ENCODE results near the gene CD55.

Gene CD55

GRCh38 chr1:207397525-207397926 is 76.0 kb downstream of the CD55 start:
- no peaks in the 10 kb centered on the region for H3K9me3 ChIP-seq (ENCODE audit: control insufficient read depth, low read length)
- WGBS, 2 experiments, result 86% methylated on average over 2 of the region's 2 CpGs

DNA sequence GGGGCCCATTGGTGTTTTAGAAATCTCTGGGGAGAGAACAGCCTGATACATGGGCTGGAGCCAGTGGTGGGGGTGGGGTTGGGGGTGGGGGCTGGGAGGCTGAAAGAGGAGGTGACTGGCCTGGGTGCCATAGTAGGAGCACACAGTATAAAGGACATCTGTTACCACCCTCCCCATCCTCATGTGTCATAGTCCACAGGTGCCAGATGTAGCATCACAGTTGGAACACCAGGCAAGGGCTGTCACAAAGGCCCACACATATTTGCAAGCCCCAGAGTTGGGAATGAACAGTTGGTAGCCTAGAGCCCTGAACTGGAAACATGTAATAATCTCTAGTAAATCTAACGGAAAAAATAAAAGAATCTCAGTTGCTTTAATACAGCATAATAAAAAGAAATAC is 77.5 kb downstream of the CD55 start:
- Histone ChIP-seq H3K27me3 (ENCODE audit: control insufficient read depth, insufficient read depth, low read length, poor library complexity, severe bottlenecking) (no peaks in the 10 kb centered on the region), H3K36me3 (ENCODE audit: control insufficient read depth, insufficient read depth, low read length) (no peaks in the 10 kb centered on the region), H3K9me3 (ENCODE audit: control insufficient read depth, low read length) (no peaks in the 10 kb centered on the region), H3K4me3 (ENCODE audit: insufficient read depth, low read depth, low read length) (no peak overlapping the region), H3K27ac (ENCODE audit: insufficient read depth, low read depth, low read length, poor library complexity, severe bottlenecking) (no peak overlapping the region), H3K4me1 (ENCODE audit: control insufficient read depth, insufficient read depth, low read length) (no peaks in the 10 kb centered on the region)
- 92% methylated on average over 1 of the region's 1 CpG; no CpG with 5 or more reads in 1 of the 2 experiments for WGBS, 2 experiments

More at GRCh38 chr1:207397525-207397926, 76.0 kb downstream of the CD55 start:
- no peaks in the 10 kb centered on the region for H3K36me3 ChIP-seq (ENCODE audit: control insufficient read depth, insufficient read depth, low read length)
- H3K4me1 ChIP-seq (ENCODE audit: control insufficient read depth, insufficient read depth, low read length), result no peaks in the 10 kb centered on the region
- no peak overlapping the region for H3K4me3 ChIP-seq (ENCODE audit: insufficient read depth, low read depth, low read length)
- no peak overlapping the region for H3K27ac ChIP-seq (ENCODE audit: insufficient read depth, low read depth, low read length, poor library complexity, severe bottlenecking)
- no peaks in the 10 kb centered on the region for H3K27me3 ChIP-seq (ENCODE audit: control insufficient read depth, insufficient read depth, low read length, poor library complexity, severe bottlenecking)

DNA sequence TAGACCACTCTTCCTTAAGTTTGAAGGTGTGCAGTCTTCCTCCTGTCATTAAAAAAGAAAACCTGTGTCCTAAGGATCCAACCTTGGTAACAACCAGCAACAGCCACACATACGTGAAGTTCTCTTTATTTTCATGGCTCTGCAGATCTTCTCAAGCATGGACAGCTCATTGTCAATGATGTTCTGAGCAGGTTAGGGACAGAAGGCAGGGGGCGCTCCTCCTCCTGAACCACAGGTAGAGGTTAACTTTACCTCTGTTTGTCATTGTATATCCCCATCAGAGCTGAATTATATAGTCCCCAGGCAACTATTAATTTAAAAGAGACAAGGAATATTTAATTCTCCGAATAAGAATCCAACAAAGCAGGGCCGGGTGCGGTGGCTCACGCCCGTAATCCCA is 80.1 kb downstream of the CD55 start:
- no peaks in the 10 kb centered on the region for H3K36me3 ChIP-seq (ENCODE audit: control insufficient read depth, insufficient read depth, low read length)
- no peak overlapping the region for H3K27ac ChIP-seq (ENCODE audit: insufficient read depth, low read depth, low read length, poor library complexity, severe bottlenecking)
- H3K4me3 ChIP-seq (ENCODE audit: insufficient read depth, low read depth, low read length), result no peak overlapping the region
- H3K9me3 ChIP-seq (ENCODE audit: control insufficient read depth, low read length), result no peaks in the 10 kb centered on the region
- H3K4me1 ChIP-seq (ENCODE audit: control insufficient read depth, insufficient read depth, low read length), result no peaks in the 10 kb centered on the region
- WGBS, 2 experiments, result 92 to 93% methylated on average over 7 of the region's 7 CpGs
- H3K27me3 ChIP-seq (ENCODE audit: control insufficient read depth, insufficient read depth, low read length, poor library complexity, severe bottlenecking), result no peaks in the 10 kb centered on the region

- Histone ChIP-seq H3K4me3 (ENCODE audit: insufficient read depth, low read depth, low read length) (no peak overlapping the region), H3K36me3 (ENCODE audit: control insufficient read depth, insufficient read depth, low read length) (no peaks in the 10 kb centered on the region), H3K27ac (ENCODE audit: insufficient read depth, low read depth, low read length, poor library complexity, severe bottlenecking) (no peak overlapping the region), H3K9me3 (ENCODE audit: control insufficient read depth, low read length) (no peaks in the 10 kb centered on the region), H3K27me3 (ENCODE audit: control insufficient read depth, insufficient read depth, low read length, poor library complexity, severe bottlenecking) (no peaks in the 10 kb centered on the region), H3K4me1 (ENCODE audit: control insufficient read depth, insufficient read depth, low read length) (no peaks in the 10 kb centered on the region)
- WGBS, 2 experiments, result 81 to 91% methylated on average over 3 to 4 of the region's 4 CpGs
Observed at GRCh38 chr1:207402744-207403143, 81.3 kb downstream of the CD55 start.

GRCh38 chr1:207404849-207405525 is 83.5 kb downstream of the CD55 start:
- Histone ChIP-seq H3K4me1 (ENCODE audit: control insufficient read depth, insufficient read depth, low read length) (no peaks in the 10 kb centered on the region), H3K36me3 (ENCODE audit: control insufficient read depth, insufficient read depth, low read length) (no peaks in the 10 kb centered on the region), H3K27ac (ENCODE audit: insufficient read depth, low read depth, low read length, poor library complexity, severe bottlenecking) (no peak overlapping the region), H3K9me3 (ENCODE audit: control insufficient read depth, low read length) (no peaks in the 10 kb centered on the region), H3K27me3 (ENCODE audit: control insufficient read depth, insufficient read depth, low read length, poor library complexity, severe bottlenecking) (no peaks in the 10 kb centered on the region), H3K4me3 (ENCODE audit: insufficient read depth, low read depth, low read length) (no peak overlapping the region)
- 74 to 95% methylated on average over 5 to 6 of the region's 6 CpGs for WGBS, 2 experiments

DNA sequence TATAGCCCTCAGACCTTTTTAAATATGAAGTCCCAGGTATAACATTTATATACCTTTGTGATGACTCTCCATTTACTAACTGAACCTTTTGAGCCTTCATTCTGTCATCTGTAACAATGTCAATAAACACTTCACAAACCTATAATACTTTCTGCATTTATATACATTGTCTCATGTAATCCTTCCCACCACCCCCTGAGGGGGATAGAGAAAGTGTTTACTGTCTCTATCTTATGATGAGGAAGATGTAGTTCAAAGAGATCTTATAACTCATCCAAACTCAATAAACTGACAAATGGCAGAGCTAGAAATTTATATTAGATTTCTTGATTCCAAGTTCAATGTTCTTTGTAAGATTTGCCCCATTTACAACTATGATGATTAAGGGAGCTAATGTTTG is 84.3 kb downstream of the CD55 start:
- Histone ChIP-seq H3K27ac (ENCODE audit: insufficient read depth, low read depth, low read length, poor library complexity, severe bottlenecking) (no peak overlapping the region), H3K36me3 (ENCODE audit: control insufficient read depth, insufficient read depth, low read length) (no peaks in the 10 kb centered on the region), H3K4me3 (ENCODE audit: insufficient read depth, low read depth, low read length) (no peak overlapping the region), H3K9me3 (ENCODE audit: control insufficient read depth, low read length) (no peaks in the 10 kb centered on the region), H3K4me1 (ENCODE audit: control insufficient read depth, insufficient read depth, low read length) (no peaks in the 10 kb centered on the region), H3K27me3 (ENCODE audit: control insufficient read depth, insufficient read depth, low read length, poor library complexity, severe bottlenecking) (no peaks in the 10 kb centered on the region)

GRCh38 chr1:207407655-207408260 is 86.3 kb downstream of the CD55 start:
- H3K36me3 ChIP-seq (ENCODE audit: control insufficient read depth, insufficient read depth, low read length), result no peaks in the 10 kb centered on the region
- no peaks in the 10 kb centered on the region for H3K4me1 ChIP-seq (ENCODE audit: control insufficient read depth, insufficient read depth, low read length)
- WGBS, 2 experiments, result 75 to 82% methylated on average over 1 of the region's 1 CpG
- H3K27ac ChIP-seq (ENCODE audit: insufficient read depth, low read depth, low read length, poor library complexity, severe bottlenecking), result no peak overlapping the region
- H3K9me3 ChIP-seq (ENCODE audit: control insufficient read depth, low read length), result no peaks in the 10 kb centered on the region
- no peaks in the 10 kb centered on the region for H3K27me3 ChIP-seq (ENCODE audit: control insufficient read depth, insufficient read depth, low read length, poor library complexity, severe bottlenecking)
- no peak overlapping the region for H3K4me3 ChIP-seq (ENCODE audit: insufficient read depth, low read depth, low read length)
